Esophagus (tissue), 2 donors: ENCODE results near the gene HEXD. TPM values are rescaled to one million over a fixed set of nuclear protein-coding genes. Genes with fewer than 3 reads are reported as not detected.

ENCODE experiments used
- H3K27ac ChIP-seq, 2 donors: one replicate each; pipeline ENCODE4 v1.5.1; 2013; ENCODE audit warnings: low read depth in 2 of 2, mild to moderate bottlenecking in 2 of 2, inconsistent platforms in 1 of 2, low read length in 1 of 2, moderate library complexity in 1 of 2
- H3K27me3 ChIP-seq, 2 donors: one replicate each; pipeline ENCODE4 v1.6.1; 2013; ENCODE audit warnings: low read length in 2 of 2, control low read depth in 1 of 2, mild to moderate bottlenecking in 1 of 2; ENCODE audit not compliant: insufficient read depth in 2 of 2, control insufficient read depth in 1 of 2
- H3K36me3 ChIP-seq, 2 donors: one replicate each; pipeline ENCODE4 v1.6.1; 2013; ENCODE audit warnings: low read length in 1 of 2; ENCODE audit not compliant: control insufficient read depth in 2 of 2, insufficient read depth in 2 of 2
- H3K4me1 ChIP-seq, 2 donors: one replicate each; pipeline ENCODE4 v1.6.1; 2013; ENCODE audit warnings: low read length in 1 of 2; ENCODE audit not compliant: control insufficient read depth in 2 of 2, insufficient read depth in 2 of 2
- H3K4me3 ChIP-seq, 2 donors: one replicate each; pipeline ENCODE4 v1.5.1; 2013; ENCODE audit warnings: low read length in 2 of 2, mild to moderate bottlenecking in 2 of 2, low read depth in 1 of 2, moderate library complexity in 1 of 2
- H3K9me3 ChIP-seq, 2 donors: one replicate each; pipeline ENCODE4 v1.6.1; 2013; ENCODE audit warnings: mild to moderate bottlenecking in 2 of 2, low read depth in 1 of 2, low read length in 1 of 2, moderate library complexity in 1 of 2; ENCODE audit not compliant: control insufficient read depth in 2 of 2, insufficient read depth in 1 of 2
- WGBS, 2 donors: extraction: QIAGEN DNeasy Blood & Tissue Kit; methylation state at CpG; one replicate each; pipeline ENCODE4 v1.1.7; 2013; 5-methylcytosine and 5-hydroxymethylcytosine counted together
- polyA plus RNA-seq, 2 donors: library from polyadenylated mRNA; stranded (reverse); fragments of 200-250 nt; gene quantifications; one replicate each; pipeline ENCODE4 v1.2.3, GENCODE V29; 2013
- donor health status: healthy with polysubstance abuse.
- donor health status: Bipolar disorder and iron deficiency.

The HEXD gene
- polyA plus RNA-seq, 2 donors: 24.0 to 46.5 TPM

GRCh38 chr17:82479602-82480001 lies 61.5 kb downstream of the HEXD start:
- Histone ChIP-seq H3K27ac (peak overlapping the region in 1 of 2 donors; percentile 0), H3K4me1 (no peaks in the 10 kb centered on the region), H3K9me3 (no peaks in the 10 kb centered on the region), H3K27me3 (no peaks in the 10 kb centered on the region), H3K4me3 (no peak overlapping the region), H3K36me3 (peaks cover 9 to 45% of the 10 kb centered on the region in 2 donors)
- 78 to 86% methylated on average over 5 of the region's 5 CpGs for WGBS, 2 donors

GRCh38 chr17:82480318-82480717 lies 62.2 kb downstream of the HEXD start:
- no peaks in the 10 kb centered on the region for H3K27me3 ChIP-seq
- no peak overlapping the region for H3K27ac ChIP-seq
- H3K4me3 ChIP-seq: no peak overlapping the region
- 82 to 85% methylated on average over 9 of the region's 9 CpGs for WGBS, 2 donors
- peaks cover 13 to 41% of the 10 kb centered on the region in 2 donors for H3K36me3 ChIP-seq
- no peaks in the 10 kb centered on the region for H3K9me3 ChIP-seq
- no peaks in the 10 kb centered on the region for H3K4me1 ChIP-seq

GRCh38 chr17:82483204-82483660 lies 65.1 kb downstream of the HEXD start:
- no peaks in the 10 kb centered on the region for H3K9me3 ChIP-seq
- peaks cover 24 to 56% of the 10 kb centered on the region in 2 donors for H3K36me3 ChIP-seq
- 79 to 94% methylated on average over 6 of the region's 6 CpGs for WGBS, 2 donors

GRCh38 chr17:82483836-82484235 lies 65.7 kb downstream of the HEXD start:
- peaks cover 0 to 8% of the 10 kb centered on the region in 2 donors for H3K4me1 ChIP-seq
- peaks cover 24 to 52% of the 10 kb centered on the region in 2 donors for H3K36me3 ChIP-seq
- H3K4me3 ChIP-seq: no peak overlapping the region
- no peak overlapping the region for H3K27ac ChIP-seq
- 91 to 93% methylated on average over 9 of the region's 9 CpGs for WGBS, 2 donors
- no peaks in the 10 kb centered on the region for H3K9me3 ChIP-seq
- no peaks in the 10 kb centered on the region for H3K27me3 ChIP-seq

More at GRCh38 chr17:82483204-82483660, 65.1 kb downstream of the HEXD start:
- H3K27ac ChIP-seq: no peak overlapping the region
- H3K27me3 ChIP-seq: no peaks in the 10 kb centered on the region
- peaks cover 0 to 8% of the 10 kb centered on the region in 2 donors for H3K4me1 ChIP-seq
- H3K4me3 ChIP-seq: no peak overlapping the region

- peaks cover 18 to 34% of the 10 kb centered on the region in 2 donors for H3K36me3 ChIP-seq
- H3K4me3 ChIP-seq: no peak overlapping the region
- no peaks in the 10 kb centered on the region for H3K27me3 ChIP-seq
- peaks cover 0 to 21% of the 10 kb centered on the region in 2 donors for H3K4me1 ChIP-seq
- H3K9me3 ChIP-seq: no peaks in the 10 kb centered on the region
- WGBS, 2 donors: 60 to 62% methylated on average over 13 of the region's 13 CpGs
- no peak overlapping the region for H3K27ac ChIP-seq
These were observed 68.3 kb downstream of the HEXD start for GRCh38 chr17:82486231-82487094.

GRCh38 chr17:82487910-82488309 lies 69.8 kb downstream of the HEXD start:
- Histone ChIP-seq H3K4me3 (no peak overlapping the region), H3K27me3 (no peaks in the 10 kb centered on the region), H3K36me3 (peaks cover 18 to 32% of the 10 kb centered on the region in 2 donors), H3K4me1 (peaks cover under 1 to 22% of the 10 kb centered on the region in 2 donors), H3K9me3 (no peaks in the 10 kb centered on the region), H3K27ac (no peak overlapping the region)
- 85 to 86% methylated on average over 14 of the region's 14 CpGs for WGBS, 2 donors

- Histone ChIP-seq H3K27ac (peak overlapping the region in 1 of 2 donors; percentile 50), H3K4me3 (no peak overlapping the region)
- whole genome bisulfite sequencing, 2 donors: 50 to 60% methylated on average over 8 of the region's 8 CpGs
These were observed 71.0 kb downstream of the HEXD start for GRCh38 chr17:82489117-82489516.

GRCh38 chr17:82489851-82490511 lies 71.8 kb downstream of the HEXD start:
- WGBS, 2 donors: 61 to 80% methylated on average over 21 of the region's 21 CpGs
- peaks cover 12 to 19% of the 10 kb centered on the region in 2 donors for H3K36me3 ChIP-seq

More at GRCh38 chr17:82489117-82489516, 71.0 kb downstream of the HEXD start:
- Histone ChIP-seq H3K36me3 (peaks cover 15 to 25% of the 10 kb centered on the region in 2 donors), H3K9me3 (no peaks in the 10 kb centered on the region), H3K27me3 (no peaks in the 10 kb centered on the region), H3K4me1 (peaks cover 3 to 31% of the 10 kb centered on the region in 2 donors)

GRCh38 chr17:82490512-82491195 lies 72.5 kb downstream of the HEXD start:
- Histone ChIP-seq H3K27me3 (no peaks in the 10 kb centered on the region), H3K4me3 (no peak overlapping the region), H3K27ac (peak overlapping the region in 1 of 2 donors; percentile 3), H3K36me3 (peaks cover 8 to 16% of the 10 kb centered on the region in 2 donors), H3K9me3 (no peaks in the 10 kb centered on the region), H3K4me1 (peaks cover 3 to 39% of the 10 kb centered on the region in 2 donors)
- WGBS, 2 donors: 80 to 81% methylated on average over 25 of the region's 25 CpGs

More at GRCh38 chr17:82489851-82490511, 71.8 kb downstream of the HEXD start:
- peak overlapping the region in 1 of 2 donors; percentile 3 for H3K27ac ChIP-seq
- H3K9me3 ChIP-seq: no peaks in the 10 kb centered on the region
- no peak overlapping the region for H3K4me3 ChIP-seq
- peaks cover 3 to 38% of the 10 kb centered on the region in 2 donors for H3K4me1 ChIP-seq
- H3K27me3 ChIP-seq: no peaks in the 10 kb centered on the region
